ENCODE results near the gene DCTN1.

DCTN1 gene

GRCh38 chr2:74378007-74378406 lies 2.1 kb downstream of the DCTN1 start:
- in situ Hi-C loops (cut with HindIII; ENCODE audit: low pct_ligation_motif_present, low pct_unique_long_range_greater_than_20kb, low sequenced_read_pairs): no loop called here
- no peak for DNase-seq

DNA sequence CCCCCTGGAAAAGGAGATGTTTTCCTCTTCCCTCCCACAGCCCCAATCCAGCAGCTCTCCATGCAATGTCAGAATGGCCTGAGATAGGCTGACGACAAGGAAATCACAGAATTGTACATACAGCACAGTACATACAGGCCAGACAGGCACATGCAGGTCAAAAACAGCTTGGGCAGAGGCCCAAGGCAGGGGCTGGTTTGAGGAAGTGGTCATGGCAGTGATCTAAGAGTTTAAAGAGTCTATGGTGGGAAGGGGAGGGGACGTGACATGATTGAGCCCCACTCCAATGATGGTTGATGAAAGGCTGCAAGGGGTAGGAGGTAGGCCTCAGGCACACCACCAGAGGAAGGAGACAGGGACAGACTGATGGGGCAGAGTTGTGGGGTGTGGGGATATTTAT lies 4.3 kb downstream of the DCTN1 start:
- in situ Hi-C loops (cut with HindIII; ENCODE audit: low pct_ligation_motif_present, low pct_unique_long_range_greater_than_20kb, low sequenced_read_pairs): no loop called here
- DNase-seq: no peak

DNA sequence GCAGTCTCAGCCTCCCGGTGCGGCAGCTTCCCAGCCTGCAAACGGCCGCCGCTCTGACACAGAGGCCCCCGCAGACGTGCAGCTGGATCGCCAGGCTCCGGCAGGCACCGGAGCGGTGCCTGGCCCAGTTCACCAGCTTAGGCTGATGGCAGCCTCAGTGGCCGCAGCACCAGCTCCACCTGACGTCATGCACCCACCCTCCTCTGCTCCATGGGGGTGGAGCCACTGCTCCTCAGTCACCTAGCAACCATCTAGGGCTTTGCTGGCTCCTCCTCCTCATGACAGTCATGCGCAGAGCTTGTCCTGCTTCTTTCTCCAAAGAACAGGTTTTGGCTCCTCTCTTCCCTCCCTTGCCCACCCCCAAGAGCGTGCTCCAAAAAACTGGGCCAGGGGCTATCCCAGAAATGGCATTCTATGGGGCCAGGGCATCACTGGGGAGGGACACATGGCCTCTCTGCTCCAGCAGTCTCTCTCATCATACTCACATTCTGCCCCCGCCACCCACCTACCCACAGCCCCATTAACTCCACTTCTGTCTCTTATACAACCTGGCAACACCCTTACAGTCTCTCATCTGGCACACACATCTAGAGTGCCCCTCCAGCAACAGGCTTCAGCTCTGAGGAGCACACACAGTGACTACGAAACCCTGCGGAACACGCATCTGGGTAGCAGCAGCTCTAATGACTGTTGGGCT lies 5.5 kb downstream of the DCTN1 start:
- no peak for DNase-seq
- in situ Hi-C loops (cut with HindIII; ENCODE audit: low pct_ligation_motif_present, low pct_unique_long_range_greater_than_20kb, low sequenced_read_pairs): no loop called here

GRCh38 chr2:74373985-74374384 lies 6.1 kb downstream of the DCTN1 start:
- in situ Hi-C loops (cut with HindIII; ENCODE audit: low pct_ligation_motif_present, low pct_unique_long_range_greater_than_20kb, low sequenced_read_pairs): no loop called here
- DNase-seq: no peak

DNA sequence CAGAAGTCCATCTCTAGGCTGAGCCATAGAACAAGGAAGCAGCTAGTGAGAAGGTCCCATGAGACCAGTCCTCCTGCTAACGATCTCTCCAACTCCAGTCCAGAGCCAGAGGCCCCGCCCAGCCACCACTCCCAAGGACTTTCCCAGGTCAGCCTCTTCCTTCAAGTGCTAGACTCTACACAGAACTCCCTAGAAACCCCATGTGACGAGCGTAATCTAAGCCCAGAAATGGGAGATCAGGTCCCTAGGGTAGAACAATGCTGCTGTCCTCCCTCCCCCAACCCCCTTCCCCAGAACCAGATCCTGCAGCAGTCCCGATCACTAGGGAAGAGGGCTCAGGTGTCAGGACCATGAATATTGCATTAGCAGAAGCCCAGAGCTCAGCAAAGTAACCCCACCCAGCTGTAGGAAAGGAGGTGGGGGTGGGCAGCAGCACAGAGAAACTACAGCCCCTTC lies 6.9 kb downstream of the DCTN1 start:
- no peak for DNase-seq
- in situ Hi-C loops (cut with HindIII; ENCODE audit: low pct_ligation_motif_present, low pct_unique_long_range_greater_than_20kb, low sequenced_read_pairs): no loop called here

DNA sequence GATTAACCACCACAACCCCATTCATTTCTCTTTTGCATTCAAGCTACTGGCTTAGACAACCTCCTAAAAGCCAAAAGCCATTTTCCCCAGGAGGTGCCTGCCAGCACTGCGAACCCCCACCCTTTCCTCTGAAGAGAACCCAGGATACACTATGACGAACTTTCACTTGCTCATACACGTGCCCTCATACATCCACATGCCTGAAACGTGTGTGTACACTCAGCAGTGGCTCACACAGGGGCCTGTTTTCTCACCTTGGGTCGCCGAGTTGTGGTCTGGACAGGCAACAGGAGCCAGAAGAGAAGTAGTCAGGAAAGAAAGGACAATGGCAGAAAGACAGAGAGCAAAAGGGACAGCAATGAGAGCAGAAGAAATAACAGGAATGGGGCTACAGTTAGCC lies 7.4 kb downstream of the DCTN1 start:
- DNase-seq: no peak
- in situ Hi-C loops (cut with HindIII; ENCODE audit: low pct_ligation_motif_present, low pct_unique_long_range_greater_than_20kb, low sequenced_read_pairs): no loop called here

DNA sequence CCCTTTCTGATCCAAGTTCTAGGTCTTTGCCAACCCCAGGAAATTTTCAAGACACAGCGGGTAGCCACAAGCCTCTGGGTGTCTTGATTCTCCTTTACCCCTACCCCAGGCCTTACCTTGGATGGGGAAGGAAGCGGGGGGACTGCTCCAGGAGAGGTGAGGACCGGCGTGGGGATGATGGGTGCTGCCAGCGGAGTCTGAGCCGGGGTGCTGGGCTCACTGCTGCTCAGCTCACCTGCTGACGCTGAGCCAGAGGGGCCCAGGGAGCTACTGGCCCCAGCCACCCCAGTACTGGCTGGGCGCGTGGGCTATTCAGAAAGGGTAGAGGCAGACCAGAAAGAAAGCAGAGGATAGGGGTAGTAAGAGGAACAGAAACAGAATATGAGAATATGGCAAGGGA lies 8.7 kb downstream of the DCTN1 start:
- in situ Hi-C loops (cut with HindIII; ENCODE audit: low pct_ligation_motif_present, low pct_unique_long_range_greater_than_20kb, low sequenced_read_pairs): no loop called here
- DNase-seq: no peak

DNA sequence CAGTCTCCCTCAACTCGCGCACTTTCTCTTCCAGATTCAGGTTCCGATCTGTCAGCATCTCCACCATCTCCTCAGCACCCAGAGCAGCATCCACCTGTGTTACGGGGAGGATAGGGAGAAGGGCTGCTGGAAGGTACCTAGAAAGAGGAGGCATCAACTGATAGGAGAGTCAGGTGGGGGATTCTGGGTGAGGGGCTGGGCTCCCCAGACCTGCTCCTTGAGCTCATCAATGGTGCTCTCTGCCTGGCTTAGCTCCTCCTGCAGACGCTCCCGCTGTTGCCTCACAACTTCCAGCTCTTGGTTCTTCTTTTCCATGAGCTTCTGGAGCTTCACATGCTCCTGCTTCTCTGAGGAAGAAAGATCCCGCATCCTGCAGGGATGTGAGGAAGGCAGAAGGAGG lies 10.1 kb downstream of the DCTN1 start:
- DNase-seq: no peak
- in situ Hi-C loops (cut with HindIII; ENCODE audit: low pct_ligation_motif_present, low pct_unique_long_range_greater_than_20kb, low sequenced_read_pairs): no loop called here

DNA sequence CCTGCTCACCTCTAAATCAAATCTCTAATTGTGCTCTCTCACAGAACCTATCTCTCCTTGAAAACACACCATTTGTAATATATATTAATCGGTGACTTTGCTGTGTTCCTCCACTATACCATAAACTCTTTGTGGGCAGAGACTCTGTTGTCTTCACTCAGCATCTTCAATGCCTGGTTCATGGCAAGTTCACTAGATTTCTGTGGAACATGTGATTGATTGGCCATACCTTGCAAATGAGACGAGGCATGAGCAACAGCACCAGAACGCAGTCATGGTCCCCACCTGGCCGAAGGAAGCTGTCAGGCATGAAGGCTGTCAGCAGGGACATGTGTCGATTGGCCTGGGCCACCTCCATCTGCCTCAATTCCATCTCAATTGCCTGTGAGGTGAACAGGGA lies 11.6 kb downstream of the DCTN1 start:
- in situ Hi-C loops (cut with HindIII; ENCODE audit: low pct_ligation_motif_present, low pct_unique_long_range_greater_than_20kb, low sequenced_read_pairs): no loop called here
- DNase-seq: no peak

GRCh38 chr2:74367789-74368188 lies 12.3 kb downstream of the DCTN1 start:
- in situ Hi-C loops (cut with HindIII; ENCODE audit: low pct_ligation_motif_present, low pct_unique_long_range_greater_than_20kb, low sequenced_read_pairs): no loop called here
- no peak for DNase-seq

DNA sequence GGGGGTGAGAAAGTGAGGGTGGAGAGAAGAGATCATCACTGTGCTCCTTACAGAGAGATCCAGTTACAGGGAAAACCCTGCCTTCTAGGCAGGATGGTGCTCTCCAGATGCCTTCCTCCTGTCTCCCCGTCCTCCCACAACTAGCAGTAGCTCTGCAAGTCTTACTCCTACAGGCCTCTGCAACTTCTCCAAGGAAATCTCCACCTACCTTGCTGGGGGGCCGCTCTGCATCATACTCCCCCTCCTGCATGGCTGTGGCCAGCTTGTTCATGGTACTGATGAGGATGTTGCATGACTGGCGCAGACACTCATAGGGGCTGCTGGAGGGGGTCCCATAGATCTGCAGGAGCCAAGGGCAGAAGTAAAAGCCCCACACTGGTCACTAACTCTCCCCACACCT lies 14.1 kb downstream of the DCTN1 start:
- in situ Hi-C loops (cut with HindIII; ENCODE audit: low pct_ligation_motif_present, low pct_unique_long_range_greater_than_20kb, low sequenced_read_pairs): no loop called here
- no peak for DNase-seq

- no peak for DNase-seq
- in situ Hi-C loops (cut with HindIII; ENCODE audit: low pct_ligation_motif_present, low pct_unique_long_range_greater_than_20kb, low sequenced_read_pairs): no loop called here
Measured at GRCh38 chr2:74364533-74365505, 15.3 kb downstream of the DCTN1 start.

- in situ Hi-C loops (cut with HindIII; ENCODE audit: low pct_ligation_motif_present, low pct_unique_long_range_greater_than_20kb, low sequenced_read_pairs): no loop called here
- no peak for DNase-seq
Measured at GRCh38 chr2:74361327-74361726, 18.8 kb downstream of the DCTN1 start.

DNA sequence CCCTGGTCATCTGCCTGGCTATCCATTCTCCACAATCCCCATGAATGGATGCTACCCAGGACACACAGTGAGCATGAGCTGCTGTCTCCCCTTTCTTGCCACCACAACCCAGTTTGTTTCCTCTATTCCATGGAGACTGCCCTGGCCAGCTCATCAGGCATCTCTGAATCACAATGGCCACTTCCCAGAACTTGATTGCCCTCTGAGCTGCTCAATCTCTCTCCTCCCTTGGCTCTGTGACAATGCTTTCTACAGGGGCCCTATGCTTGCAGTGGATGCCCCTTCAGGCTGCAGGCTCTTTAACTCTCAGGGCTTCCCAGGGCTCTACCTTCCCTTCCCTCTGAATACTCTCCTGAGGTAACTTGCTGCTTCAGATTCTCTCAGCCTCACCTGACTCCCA lies 22.5 kb downstream of the DCTN1 start:
- DNase-seq: no peak
- in situ Hi-C loops (cut with HindIII; ENCODE audit: low pct_ligation_motif_present, low pct_unique_long_range_greater_than_20kb, low sequenced_read_pairs): no loop called here

GRCh38 chr2:74349889-74350288 lies 30.2 kb downstream of the DCTN1 start:
- in situ Hi-C loops (cut with HindIII; ENCODE audit: low pct_ligation_motif_present, low pct_unique_long_range_greater_than_20kb, low sequenced_read_pairs): no loop called here
- no peak for DNase-seq

GRCh38 chr2:74347742-74348141 lies 32.4 kb downstream of the DCTN1 start:
- DNase-seq: no peak
- in situ Hi-C loops (cut with HindIII; ENCODE audit: low pct_ligation_motif_present, low pct_unique_long_range_greater_than_20kb, low sequenced_read_pairs): no loop called here

- no peak for DNase-seq
- in situ Hi-C loops (cut with HindIII; ENCODE audit: low pct_ligation_motif_present, low pct_unique_long_range_greater_than_20kb, low sequenced_read_pairs): no loop called here
Measured at GRCh38 chr2:74347303-74347702, 32.8 kb downstream of the DCTN1 start.

DNA sequence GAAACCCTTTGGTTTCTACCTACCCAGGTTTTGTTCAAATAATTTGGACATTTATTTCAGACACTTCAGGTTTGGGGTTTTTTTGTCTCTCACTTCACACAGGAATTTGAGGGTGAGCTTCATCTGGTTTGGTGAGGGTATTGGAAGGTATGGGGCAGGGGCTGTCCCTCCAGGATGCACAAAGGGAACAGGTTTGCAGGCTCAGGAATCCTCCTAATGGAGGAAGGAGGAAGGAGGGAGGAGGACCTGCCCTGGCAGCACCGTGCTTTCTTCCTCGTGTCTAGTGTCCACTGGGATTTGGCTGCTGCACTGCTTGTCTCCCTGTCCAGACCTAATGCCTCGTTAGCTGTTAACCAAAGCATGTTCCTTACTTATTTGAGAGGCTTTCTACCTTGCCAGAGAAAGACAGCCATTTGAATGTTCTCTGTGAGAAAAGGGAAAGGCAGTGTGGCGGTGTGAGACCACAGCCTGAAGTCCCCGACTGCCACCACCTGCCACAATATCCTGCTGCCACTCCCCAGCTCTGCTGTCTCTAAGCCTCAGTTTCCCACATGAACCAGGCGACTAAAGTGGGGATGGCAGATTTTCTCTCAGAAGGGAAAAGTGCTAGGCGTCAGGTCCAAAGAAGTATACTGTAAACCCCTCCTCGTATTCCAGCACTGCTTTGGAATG lies 34.7 kb downstream of the DCTN1 start:
- no peak for DNase-seq
- in situ Hi-C loops (cut with HindIII; ENCODE audit: low pct_ligation_motif_present, low pct_unique_long_range_greater_than_20kb, low sequenced_read_pairs): no loop called here

GRCh38 chr2:74343316-74343715 lies 36.8 kb downstream of the DCTN1 start, which contains the start of gene SLC4A5:
Gene SLC4A5 (minus strand): TSS chr2:74343416. CDS start chr2:74315023, 28,393 bp downstream.
- no peak for DNase-seq
- in situ Hi-C loops (cut with HindIII; ENCODE audit: low pct_ligation_motif_present, low pct_unique_long_range_greater_than_20kb, low sequenced_read_pairs): no loop called here
